Astrocyte (in vitro differentiated cells and primary cell): ENCODE results near the gene KRT6A. TPM values are rescaled to one million over a fixed set of nuclear protein-coding genes. Genes with fewer than 3 reads are reported as not detected.

ENCODE experiments used
- DNase-seq: peaks from one replicate; pipeline ENCODE4 v3.0.0-alpha.2; 2010; ENCODE audit warnings: low read depth
- FAIRE-seq: peaks from 2 replicates; lab custom pipeline; 2011; peaks lifted over from hg19 to GRCh38; lab: Jason Lieb, UNC
- H2AFZ ChIP-seq: 2 replicates; pipeline ENCODE4 v1.6.0; 2012; ENCODE audit warnings: low read depth, low read length, inconsistent platforms
- H3K27ac ChIP-seq: 2 replicates; pipeline ENCODE4 v1.5.1; 2011; ENCODE audit warnings: low read depth, low read length, inconsistent platforms
- H3K27me3 ChIP-seq: 2 replicates; pipeline ENCODE4 v1.6.0; 2011; ENCODE audit warnings: low read length, inconsistent platforms; ENCODE audit not compliant: insufficient read depth
- H3K36me3 ChIP-seq: 2 replicates; pipeline ENCODE4 v1.5.1; 2011; ENCODE audit warnings: low read length, inconsistent platforms; ENCODE audit not compliant: insufficient read depth
- H3K4me1 ChIP-seq: 2 replicates; pipeline ENCODE4 v1.5.1; 2011; ENCODE audit warnings: low read length, inconsistent platforms; ENCODE audit not compliant: insufficient read depth
- H3K4me2 ChIP-seq: 2 replicates; pipeline ENCODE4 v1.6.0; 2012; ENCODE audit warnings: low read length, inconsistent platforms
- H3K4me3 ChIP-seq: 2 replicates; pipeline ENCODE4 v1.5.1; 2011; ENCODE audit warnings: low read depth, mild to moderate bottlenecking, low read length, inconsistent platforms; ENCODE audit not compliant: insufficient read depth
- H3K79me2 ChIP-seq: 2 replicates; pipeline ENCODE4 v1.6.0; 2012; ENCODE audit warnings: mild to moderate bottlenecking, low read length, inconsistent platforms; ENCODE audit not compliant: insufficient read depth
- H3K9ac ChIP-seq: 2 replicates; pipeline ENCODE4 v1.6.0; 2012; ENCODE audit warnings: mild to moderate bottlenecking, low read length, inconsistent platforms
- H3K9me3 ChIP-seq: 2 replicates; pipeline ENCODE4 v1.5.1; 2012; ENCODE audit warnings: low read depth, mild to moderate bottlenecking, low read length, inconsistent platforms; ENCODE audit not compliant: insufficient read depth
- H4K20me1 ChIP-seq: 2 replicates; pipeline ENCODE4 v1.6.0; 2012; ENCODE audit warnings: low read length, inconsistent platforms; ENCODE audit not compliant: insufficient read depth
- H3K27ac Mint-ChIP-seq: one replicate; pipeline ENCODE4 v1.8.0; 2021; ENCODE audit warnings: mild to moderate bottlenecking, mixed read lengths; ENCODE audit not compliant: unreplicated experiment
- H3K27me3 Mint-ChIP-seq: one replicate; pipeline ENCODE4 v1.8.0; 2021; ENCODE audit warnings: low read depth, mixed read lengths; ENCODE audit not compliant: unreplicated experiment
- H3K36me3 Mint-ChIP-seq: one replicate; pipeline ENCODE4 v1.8.0; 2021; ENCODE audit warnings: low read depth, mixed read lengths; ENCODE audit not compliant: unreplicated experiment
- H3K4me1 Mint-ChIP-seq: one replicate; pipeline ENCODE4 v1.8.0; 2021; ENCODE audit warnings: low read depth, mixed read lengths; ENCODE audit not compliant: unreplicated experiment
- H3K4me3 Mint-ChIP-seq: one replicate; pipeline ENCODE4 v1.8.0; 2021; ENCODE audit warnings: mild to moderate bottlenecking, moderate library complexity, mixed read lengths; ENCODE audit not compliant: unreplicated experiment
- H3K9me3 Mint-ChIP-seq: one replicate; pipeline ENCODE4 v1.8.0; 2021; ENCODE audit warnings: mild to moderate bottlenecking, mixed read lengths; ENCODE audit not compliant: unreplicated experiment
- CTCF ChIP-seq: IDR thresholded peaks from 2 replicates; pipeline ENCODE4 v1.5.1; 2011; ENCODE audit warnings: low read depth, mild to moderate bottlenecking, inconsistent platforms, low read length, moderate library complexity; ENCODE audit not compliant: insufficient read depth
- EZH2 ChIP-seq: IDR thresholded peaks from 2 replicates; pipeline ENCODE4 v1.6.1; 2012; ENCODE audit warnings: mild to moderate bottlenecking, low read length, inconsistent platforms; ENCODE audit not compliant: insufficient read depth
- total RNA-seq: library from RNA; stranded (reverse); gene quantifications from 2 replicates; pipeline ENCODE4 v1.2.1, GENCODE V29; 2021

Gene KRT6A
- total RNA-seq, 1 donor from 2014 or later, result 0.95 TPM

DNA sequence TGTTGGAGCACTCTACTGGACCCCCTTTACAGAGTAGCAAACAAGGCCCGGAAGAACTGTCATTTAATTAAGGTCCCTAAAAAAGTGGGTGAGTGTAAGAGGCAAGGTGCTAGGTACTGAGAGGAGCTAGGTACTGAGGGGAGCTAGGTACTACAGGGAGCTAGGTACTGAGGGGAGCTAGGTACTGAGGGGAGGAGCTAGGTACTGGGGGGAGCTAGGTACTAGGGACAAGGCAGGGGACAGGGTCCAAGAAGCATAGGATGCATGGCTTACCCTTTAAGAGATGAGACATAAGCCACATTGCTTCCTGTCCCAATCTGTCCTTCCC is 22.2 kb upstream of the KRT6A start:
- Histone ChIP-seq H3K9me3 (no peaks in the 10 kb centered on the region), H3K27me3 (peaks cover 8% of the 10 kb centered on the region), H3K4me2 (no peak overlapping the region), H3K27ac (no peak overlapping the region), H3K4me1 (no peaks in the 10 kb centered on the region), H3K9ac (no peak overlapping the region), H2AFZ (no peak overlapping the region), H3K4me3 (no peak overlapping the region), H4K20me1 (no peaks in the 10 kb centered on the region), H3K36me3 (no peaks in the 10 kb centered on the region), H3K79me2 (no peaks in the 10 kb centered on the region)
- DNase-seq (no peak), FAIRE-seq (no peak)
- Mint-ChIP-seq H3K27me3 (peaks cover 49% of the 10 kb centered on the region), H3K4me3 (no peak overlapping the region), H3K4me1 (no peaks in the 10 kb centered on the region), H3K27ac (peak overlapping the region; percentile 27), H3K9me3 (no peaks in the 10 kb centered on the region), H3K36me3 (peaks cover 3% of the 10 kb centered on the region)
- no peak for TF ChIP-seq EZH2
- no peak for TF ChIP-seq CTCF

DNA sequence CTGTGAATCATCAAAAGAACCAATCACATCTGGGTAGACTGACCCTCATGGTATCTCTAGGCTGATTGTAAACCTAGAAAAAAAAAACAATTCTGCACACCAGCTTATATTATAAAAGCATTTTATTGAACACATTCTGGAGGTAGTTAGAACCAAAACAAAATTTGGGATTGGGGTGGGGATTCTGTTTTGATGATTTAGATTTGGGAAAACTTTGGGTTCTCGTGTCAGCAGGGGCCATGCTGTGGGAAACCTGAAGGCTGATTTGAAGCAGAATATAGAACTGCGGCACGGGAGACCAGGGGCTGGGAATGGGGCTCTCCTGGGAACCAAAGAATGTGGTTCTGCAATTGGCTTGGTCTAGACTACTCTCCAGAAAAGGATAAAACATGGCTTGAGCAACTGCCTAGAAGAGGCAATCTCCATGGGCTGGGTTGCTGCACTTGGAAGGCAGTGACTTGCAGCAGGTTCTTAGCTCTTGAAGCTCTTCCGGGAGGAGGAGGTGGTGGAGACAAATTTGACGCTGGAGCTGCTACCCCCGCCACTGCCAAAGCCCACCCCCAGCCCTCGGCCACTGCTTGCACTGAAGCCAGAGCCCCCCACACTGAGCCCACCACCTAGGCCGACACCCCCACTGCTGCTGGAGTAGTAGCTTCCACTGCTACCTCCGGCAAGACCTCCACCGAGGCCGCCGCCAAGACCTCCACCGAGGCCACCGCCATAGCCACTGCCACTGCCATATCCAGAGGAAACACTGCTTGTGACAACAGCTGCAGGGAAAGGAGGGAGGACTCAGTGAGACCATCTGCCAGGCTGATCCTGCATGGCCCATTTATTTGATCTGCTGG is 21.6 kb upstream of the KRT6A start:
- Histone ChIP-seq H3K4me1 (no peaks in the 10 kb centered on the region), H3K36me3 (no peaks in the 10 kb centered on the region), H3K27me3 (peaks cover 8% of the 10 kb centered on the region), H3K79me2 (no peaks in the 10 kb centered on the region), H3K4me3 (no peak overlapping the region), H2AFZ (no peak overlapping the region), H4K20me1 (no peaks in the 10 kb centered on the region), H3K27ac (no peak overlapping the region), H3K4me2 (no peak overlapping the region), H3K9ac (no peak overlapping the region), H3K9me3 (no peaks in the 10 kb centered on the region)
- peaks cover 45% of the 10 kb centered on the region for H3K27me3 Mint-ChIP-seq
- TF ChIP-seq CTCF (no peak), EZH2 (no peak)
- H3K9me3 Mint-ChIP-seq, result no peaks in the 10 kb centered on the region
- peaks cover 3% of the 10 kb centered on the region for H3K36me3 Mint-ChIP-seq
- H3K4me1 Mint-ChIP-seq, result no peaks in the 10 kb centered on the region
- FAIRE-seq (no peak), DNase-seq (no peak)
- no peak overlapping the region for H3K4me3 Mint-ChIP-seq
- H3K27ac Mint-ChIP-seq, result peak overlapping the region; percentile 27

DNA sequence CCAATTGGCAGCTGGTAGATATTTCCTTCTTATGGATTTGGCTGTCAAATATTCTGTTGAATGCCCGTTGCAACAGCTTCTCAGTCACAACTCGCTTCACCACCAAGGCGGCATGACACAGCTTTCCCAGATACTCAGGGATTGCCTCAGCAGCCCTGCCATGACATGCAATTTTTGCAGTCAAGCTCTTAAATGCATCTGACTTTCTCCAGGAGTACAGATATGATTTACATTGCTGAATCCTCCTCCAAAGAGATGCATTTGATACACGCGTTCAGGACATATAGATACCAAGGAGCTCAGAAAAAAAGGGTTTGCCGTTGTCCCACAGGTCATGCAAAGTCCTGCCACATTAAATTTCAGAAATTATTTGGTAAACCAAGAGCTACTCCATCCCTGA is 20.7 kb upstream of the KRT6A start:
- peaks cover 7% of the 10 kb centered on the region for H3K27me3 ChIP-seq
- no peaks in the 10 kb centered on the region for H3K4me1 Mint-ChIP-seq
- DNase-seq (no peak), FAIRE-seq (no peak)
- H3K36me3 Mint-ChIP-seq, result peaks cover 3% of the 10 kb centered on the region
- H3K9me3 Mint-ChIP-seq, result no peaks in the 10 kb centered on the region
- no peak overlapping the region for H3K4me3 ChIP-seq
- TF ChIP-seq EZH2, result no peak
- no peak for TF ChIP-seq CTCF
- no peak overlapping the region for H2AFZ ChIP-seq
- no peaks in the 10 kb centered on the region for H3K79me2 ChIP-seq
- no peak overlapping the region for H3K27ac Mint-ChIP-seq
- H3K4me1 ChIP-seq, result no peaks in the 10 kb centered on the region
- no peaks in the 10 kb centered on the region for H3K36me3 ChIP-seq
- no peak overlapping the region for H3K4me3 Mint-ChIP-seq
- no peak overlapping the region for H3K9ac ChIP-seq
- H3K27ac ChIP-seq, result no peak overlapping the region
- H3K4me2 ChIP-seq, result no peak overlapping the region
- peaks cover 36% of the 10 kb centered on the region for H3K27me3 Mint-ChIP-seq
- no peaks in the 10 kb centered on the region for H4K20me1 ChIP-seq
- no peaks in the 10 kb centered on the region for H3K9me3 ChIP-seq
